NB4 (cell line): ENCODE results near the gene NPTXR.

ENCODE experiments used
- DNase-seq: peaks from one replicate; pipeline ENCODE4 v3.0.0; 2010; ENCODE audit warnings: low read depth
- H3K4me3 ChIP-seq: one replicate; pipeline ENCODE4 v1.5.1; 2011; ENCODE audit warnings: mild to moderate bottlenecking, low read depth, low read length, moderate library complexity
- CTCF ChIP-seq: IDR thresholded peaks from one replicate; pipeline ENCODE4 v1.5.1; 2012; ENCODE audit warnings: low read depth, low read length
- MAX ChIP-seq: IDR thresholded peaks from 2 replicates; pipeline ENCODE4 v1.6.1; 2011; ENCODE audit warnings: low read depth, low read length
- MYC ChIP-seq: IDR thresholded peaks from 2 replicates; pipeline ENCODE4 v1.6.1; 2011; ENCODE audit warnings: low read depth, low read length
- POLR2A ChIP-seq: IDR thresholded peaks from 2 replicates; pipeline ENCODE4 v1.6.1; 2011; ENCODE audit warnings: mild to moderate bottlenecking; ENCODE audit not compliant: insufficient read length; ENCODE audit errors: extremely low read depth

The NPTXR gene

GRCh38 chr22:38772623-38772873 lies 71.3 kb downstream of the NPTXR start:
- no peak overlapping the region for H3K4me3 ChIP-seq
- TF ChIP-seq CTCF (no peak), MAX (no peak), MYC (no peak), POLR2A (no peak)
- DNase-seq: no peak

GRCh38 chr22:38770257-38770949 lies 73.4 kb downstream of the NPTXR start:
- no peak overlapping the region for H3K4me3 ChIP-seq
- TF ChIP-seq MAX (no peak), POLR2A (no peak), CTCF (no peak), MYC (no peak)
- DNase-seq: no peak
